ENCODE results near the gene IRF7. TPM values are rescaled to one million over a fixed set of nuclear protein-coding genes. Genes with fewer than 3 reads are reported as not detected.

IRF7 gene
- total RNA-seq, 2 donors from 2014 or later, result 33.8 to 45.4 TPM

DNA sequence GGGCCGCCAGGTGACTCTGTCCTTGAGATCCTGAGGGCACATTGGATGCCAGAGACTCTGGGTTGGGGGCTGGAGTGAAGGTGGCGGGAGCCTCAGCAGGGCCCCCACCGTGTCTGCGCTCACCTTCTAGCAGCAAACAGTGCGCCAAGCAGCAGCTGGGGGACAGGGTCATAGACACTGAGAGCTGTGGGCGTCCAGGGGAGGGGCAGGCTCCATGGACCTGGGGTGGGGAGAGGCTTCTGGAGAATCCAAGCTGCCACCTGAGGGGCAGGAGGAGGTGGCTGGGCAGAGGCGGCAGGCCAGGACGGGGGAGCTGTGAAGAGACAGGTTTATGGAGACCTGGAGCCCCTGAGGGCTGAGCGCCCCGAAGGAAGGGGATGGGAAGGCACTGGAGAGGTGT, 31.5 kb downstream of the IRF7 start:
- Histone ChIP-seq H3K27me3 (replicated peaks; ENCODE audit: insufficient read depth) (no peaks in the 10 kb centered on the region), H3K9me3 (no peaks in the 10 kb centered on the region), H3K36me3 (peaks cover 62% of the 10 kb centered on the region), H3K4me1 (ENCODE audit: control insufficient read depth in 1 of 2, low read depth in 2 of 2) (peaks cover 9 to 11% of the 10 kb centered on the region in 2 donors), H3K27ac (no peak overlapping the region), H3K4me3 (no peak overlapping the region)
- TF ChIP-seq, protein P1, sequence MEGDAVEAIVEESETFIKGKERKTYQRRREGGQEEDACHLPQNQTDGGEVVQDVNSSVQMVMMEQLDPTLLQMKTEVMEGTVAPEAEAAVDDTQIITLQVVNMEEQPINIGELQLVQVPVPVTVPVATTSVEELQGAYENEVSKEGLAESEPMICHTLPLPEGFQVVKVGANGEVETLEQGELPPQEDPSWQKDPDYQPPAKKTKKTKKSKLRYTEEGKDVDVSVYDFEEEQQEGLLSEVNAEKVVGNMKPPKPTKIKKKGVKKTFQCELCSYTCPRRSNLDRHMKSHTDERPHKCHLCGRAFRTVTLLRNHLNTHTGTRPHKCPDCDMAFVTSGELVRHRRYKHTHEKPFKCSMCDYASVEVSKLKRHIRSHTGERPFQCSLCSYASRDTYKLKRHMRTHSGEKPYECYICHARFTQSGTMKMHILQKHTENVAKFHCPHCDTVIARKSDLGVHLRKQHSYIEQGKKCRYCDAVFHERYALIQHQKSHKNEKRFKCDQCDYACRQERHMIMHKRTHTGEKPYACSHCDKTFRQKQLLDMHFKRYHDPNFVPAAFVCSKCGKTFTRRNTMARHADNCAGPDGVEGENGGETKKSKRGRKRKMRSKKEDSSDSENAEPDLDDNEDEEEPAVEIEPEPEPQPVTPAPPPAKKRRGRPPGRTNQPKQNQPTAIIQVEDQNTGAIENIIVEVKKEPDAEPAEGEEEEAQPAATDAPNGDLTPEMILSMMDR (IDR thresholded peaks at IDR 0.05), result no peak
- ATAC-seq (ENCODE audit: insufficient number of reproducible peaks, low FRiP score, low read depth) (no peak), DNase-seq (ENCODE audit: low spot score) (no peak)

DNA sequence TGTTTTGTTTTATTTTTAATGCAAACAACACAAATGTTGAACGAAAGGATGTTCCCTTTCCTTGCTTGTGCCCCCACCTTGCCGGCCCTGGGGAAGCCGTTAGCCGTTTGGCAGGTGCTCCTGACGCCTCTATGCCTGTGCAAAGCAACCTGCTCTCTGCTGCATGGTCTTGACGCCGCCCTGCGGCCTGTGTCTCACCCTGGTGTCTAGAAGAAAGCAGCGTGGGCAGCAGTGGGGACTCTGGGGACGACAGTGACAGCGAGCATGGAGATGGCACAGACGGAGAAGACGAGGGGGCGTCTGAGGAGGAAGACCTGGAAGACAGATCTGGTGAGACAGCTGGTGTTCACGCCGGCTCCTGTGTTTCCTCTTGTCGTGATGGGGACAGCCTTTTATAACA, 34.0 kb downstream of the IRF7 start:
- Histone ChIP-seq H3K9me3 (no peaks in the 10 kb centered on the region), H3K27ac (no peak overlapping the region), H3K36me3 (peaks cover 38% of the 10 kb centered on the region), H3K27me3 (replicated peaks; ENCODE audit: insufficient read depth) (no peaks in the 10 kb centered on the region), H3K4me1 (ENCODE audit: control insufficient read depth in 1 of 2, low read depth in 2 of 2) (peaks cover 33 to 35% of the 10 kb centered on the region in 2 donors), H3K4me3 (no peak overlapping the region)
- DNase-seq (ENCODE audit: low spot score) (no peak), ATAC-seq (ENCODE audit: insufficient number of reproducible peaks, low FRiP score, low read depth) (no peak)
- TF ChIP-seq, protein P1 (IDR thresholded peaks at IDR 0.05), result no peak

DNA sequence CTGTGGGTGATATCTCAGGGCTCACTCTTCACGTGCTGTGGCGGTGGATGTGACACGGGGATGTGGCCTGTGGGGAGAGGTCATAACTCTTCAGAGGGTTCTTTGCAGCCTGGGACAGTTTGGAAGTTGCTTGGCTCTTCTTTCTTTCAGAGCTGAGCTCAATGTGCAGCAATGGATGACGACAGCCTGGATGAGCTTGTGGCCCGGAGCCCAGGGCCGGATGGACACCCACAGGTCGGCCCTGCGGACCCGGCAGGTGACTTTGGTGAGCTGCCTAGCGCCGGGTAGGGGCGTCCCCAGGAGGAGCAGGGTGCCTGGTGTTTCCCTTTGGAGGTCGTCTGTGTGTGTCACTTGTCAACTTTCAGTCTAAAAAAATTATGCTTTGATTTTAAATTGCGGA, 34.4 kb downstream of the IRF7 start:
- ATAC-seq (ENCODE audit: insufficient number of reproducible peaks, low FRiP score, low read depth) (no peak), DNase-seq (ENCODE audit: low spot score) (no peak)
- TF ChIP-seq, protein P1 (IDR thresholded peaks at IDR 0.05), result no peak
- Histone ChIP-seq H3K4me3 (no peak overlapping the region), H3K27me3 (replicated peaks; ENCODE audit: insufficient read depth) (no peaks in the 10 kb centered on the region), H3K4me1 (ENCODE audit: control insufficient read depth in 1 of 2, low read depth in 2 of 2) (peaks cover 33 to 35% of the 10 kb centered on the region in 2 donors), H3K9me3 (no peaks in the 10 kb centered on the region), H3K36me3 (peaks cover 34% of the 10 kb centered on the region), H3K27ac (no peak overlapping the region)

- ATAC-seq (ENCODE audit: insufficient number of reproducible peaks, low FRiP score, low read depth), result no peak
- peaks cover 28% of the 10 kb centered on the region for H3K36me3 ChIP-seq
- H3K4me1 ChIP-seq (ENCODE audit: control insufficient read depth in 1 of 2, low read depth in 2 of 2), result peaks cover 36 to 39% of the 10 kb centered on the region in 2 donors
- H3K4me3 ChIP-seq, result no peak overlapping the region
- H3K27ac ChIP-seq, result no peak overlapping the region
- TF ChIP-seq, protein P1 (IDR thresholded peaks at IDR 0.05), result no peak
- H3K9me3 ChIP-seq, result no peaks in the 10 kb centered on the region
- H3K27me3 ChIP-seq (replicated peaks; ENCODE audit: insufficient read depth), result no peaks in the 10 kb centered on the region
- no peak for DNase-seq (ENCODE audit: low spot score)
These were observed 35.7 kb downstream of the IRF7 start for GRCh38 chr11:579830-580601.

- H3K9me3 ChIP-seq, result no peaks in the 10 kb centered on the region
- DNase-seq (ENCODE audit: low spot score) (no peak), ATAC-seq (ENCODE audit: insufficient number of reproducible peaks, low FRiP score, low read depth) (no peak)
- no peak overlapping the region for H3K27ac ChIP-seq
- no peaks in the 10 kb centered on the region for H3K27me3 ChIP-seq (replicated peaks; ENCODE audit: insufficient read depth)
- peaks cover 18% of the 10 kb centered on the region for H3K36me3 ChIP-seq
- H3K4me3 ChIP-seq, result peak overlapping the region; percentile 88
- H3K4me1 ChIP-seq (ENCODE audit: control insufficient read depth in 1 of 2, low read depth in 2 of 2), result peaks cover 39 to 44% of the 10 kb centered on the region in 2 donors
- TF ChIP-seq, protein P1 (IDR thresholded peaks at IDR 0.05), result no peak
These were observed 37.3 kb downstream of the IRF7 start for GRCh38 chr11:578276-579035.

All from thoracic aorta (tissue), 2 donors.